ENCODE data around the gene ARL5C. TPM values are rescaled to one million over a fixed set of nuclear protein-coding genes. Genes with fewer than 3 reads are reported as not detected.
"Not testable (repeated sequence)": the region's sequence is repeated elsewhere in the genome, so short reads cannot be mapped to it uniquely, and the experiment has no call there.

ARL5C gene
- total RNA-seq, 2 experiments from 2014 or later, result 0.35 TPM; not detected in 1

DNA sequence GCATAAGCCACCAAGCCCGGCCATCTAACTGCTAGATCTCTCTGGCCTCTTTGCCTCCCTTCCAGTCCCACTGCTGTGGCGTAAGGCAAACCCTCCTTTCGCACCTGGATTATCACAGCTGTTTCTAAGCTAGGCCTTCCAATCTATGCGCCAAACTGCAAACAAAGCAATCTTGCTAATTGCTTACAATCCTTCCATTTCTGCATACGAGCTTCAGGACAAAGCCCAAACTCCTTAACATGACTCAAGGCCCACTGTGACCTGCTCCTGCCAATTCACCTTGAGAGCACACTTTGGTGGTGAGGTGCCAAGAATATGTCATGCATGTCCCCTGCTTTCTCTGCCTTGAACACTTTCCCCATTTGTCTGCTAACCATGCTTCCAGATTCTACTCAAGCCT is 6.0 kb upstream of the ARL5C start:
- no peak overlapping the region for H3K4me3 Mint-ChIP-seq
- peaks cover 3% of the 10 kb centered on the region for H3K36me3 Mint-ChIP-seq
- ATAC-seq (no peak), DNase-seq (no peak)
- CTCF ChIA-PET, result interaction anchor here (8.4 to 20.6 kb wide), 2 partner anchors 15 to 189 kb away, joined by 86 to 516 read pairs; partner anchors contain the start of genes ARL5C and PLXDC1
- peaks cover 3% of the 10 kb centered on the region for H3K9me3 Mint-ChIP-seq (ENCODE audit: low read depth)
- H3K27me3 Mint-ChIP-seq, result peaks cover 4% of the 10 kb centered on the region
- H3K27ac Mint-ChIP-seq, result no peak overlapping the region
- H3K4me1 Mint-ChIP-seq, result peaks cover 46% of the 10 kb centered on the region

GRCh38 chr17:39170558-39170957 is 4.6 kb upstream of the ARL5C start:
- DNase-seq (no peak), ATAC-seq (no peak)
- Mint-ChIP-seq H3K36me3 (peaks cover 1% of the 10 kb centered on the region), H3K27ac (no peak overlapping the region), H3K4me3 (no peak overlapping the region), H3K27me3 (peaks cover 17% of the 10 kb centered on the region), H3K4me1 (peaks cover 58% of the 10 kb centered on the region), H3K9me3 (ENCODE audit: low read depth) (peaks cover 3% of the 10 kb centered on the region)
- CTCF ChIA-PET, result interaction anchor here (1.1 to 20.6 kb wide), 8 partner anchors 13 to 263 kb away, joined by 3 to 516 read pairs (median 6); partner anchors contain the start of genes ARL5C, PLXDC1 and RPL19

DNA sequence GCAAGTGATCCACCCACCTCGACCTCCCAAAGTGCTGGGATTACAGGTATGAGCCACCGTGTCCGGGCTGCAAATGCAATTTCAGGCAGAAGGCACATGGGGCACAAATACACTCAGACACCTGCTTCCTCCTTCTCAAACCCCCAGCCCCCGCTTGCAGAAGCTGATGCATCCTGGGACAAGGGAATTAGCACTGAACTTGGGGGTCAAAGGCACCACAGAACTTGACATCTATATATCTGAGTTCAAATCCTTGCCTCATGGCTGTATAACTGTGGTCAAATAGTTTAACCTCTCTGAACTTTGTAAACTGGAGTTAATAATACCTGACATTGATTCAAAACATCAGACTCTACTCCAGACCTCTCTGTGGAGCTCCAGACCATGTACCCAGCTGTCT is 4.1 kb upstream of the ARL5C start:
- ATAC-seq (no peak), DNase-seq (no peak)
- no peak overlapping the region for H3K4me3 Mint-ChIP-seq
- CTCF ChIA-PET, result interaction anchor here (0.7 to 20.6 kb wide), 8 partner anchors 13 to 263 kb away, joined by 3 to 516 read pairs (median 6); partner anchors contain the start of genes ARL5C, PLXDC1 and RPL19
- H3K27ac Mint-ChIP-seq, result no peak overlapping the region
- H3K36me3 Mint-ChIP-seq, result peaks cover 1% of the 10 kb centered on the region
- peaks cover 3% of the 10 kb centered on the region for H3K9me3 Mint-ChIP-seq (ENCODE audit: low read depth)
- H3K27me3 Mint-ChIP-seq, result peaks cover 17% of the 10 kb centered on the region
- peaks cover 58% of the 10 kb centered on the region for H3K4me1 Mint-ChIP-seq

DNA sequence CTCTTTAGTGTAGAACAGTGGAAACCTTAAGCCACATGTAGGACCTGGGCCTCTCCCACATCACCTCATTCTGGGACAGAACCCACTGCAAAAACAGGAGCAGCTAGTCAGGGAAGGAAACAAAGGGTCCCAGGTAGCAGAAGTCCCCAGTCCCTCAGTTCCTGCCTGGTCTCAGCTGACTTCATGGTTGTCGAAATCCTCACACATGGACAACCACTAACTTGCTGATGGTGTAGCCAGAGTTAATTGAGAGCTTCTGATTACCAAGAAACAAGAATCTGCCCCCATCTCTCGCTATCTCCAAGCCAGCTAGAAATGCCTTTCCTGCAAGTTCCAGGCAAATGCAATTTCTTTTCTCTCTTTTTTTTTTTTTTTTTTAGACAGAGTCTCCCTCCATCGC is 3.6 kb upstream of the ARL5C start:
- H3K36me3 Mint-ChIP-seq, result peaks cover 1% of the 10 kb centered on the region
- ATAC-seq, result no peak
- no peak for DNase-seq
- H3K4me1 Mint-ChIP-seq, result peaks cover 64% of the 10 kb centered on the region
- no peak overlapping the region for H3K27ac Mint-ChIP-seq
- no peak overlapping the region for H3K4me3 Mint-ChIP-seq
- peaks cover 17% of the 10 kb centered on the region for H3K27me3 Mint-ChIP-seq
- H3K9me3 Mint-ChIP-seq (ENCODE audit: low read depth), result peaks cover 3% of the 10 kb centered on the region
- CTCF ChIA-PET, result interaction anchor here (0.7 to 20.6 kb wide), 8 partner anchors 12 to 434 kb away, joined by 3 to 516 read pairs (median 6); partner anchors contain the start of genes ARL5C and PLXDC1

GRCh38 chr17:39169101-39169500 is 3.1 kb upstream of the ARL5C start:
- ATAC-seq, result no peak
- DNase-seq, result no peak
- Mint-ChIP-seq H3K4me3 (no peak overlapping the region), H3K27ac (no peak overlapping the region), H3K27me3 (peaks cover 17% of the 10 kb centered on the region), H3K9me3 (ENCODE audit: low read depth) (peaks cover 3% of the 10 kb centered on the region), H3K36me3 (peaks cover 1% of the 10 kb centered on the region), H3K4me1 (peaks cover 66% of the 10 kb centered on the region)
- CTCF ChIA-PET, result interaction anchor here (0.9 to 23.8 kb wide), 7 partner anchors 2 to 434 kb away, joined by 3 to 516 read pairs (median 47); partner anchors contain the start of genes ARL5C and PLXDC1

- CTCF ChIA-PET, result interaction anchor here (1.4 to 23.8 kb wide), 7 partner anchors 2 to 198 kb away, joined by 3 to 516 read pairs (median 47); partner anchors contain the start of genes ARL5C and PLXDC1
- not testable (repeated sequence) for ATAC-seq; H3K36me3 Mint-ChIP-seq; H3K9me3 Mint-ChIP-seq (ENCODE audit: low read depth); DNase-seq; H3K4me3 Mint-ChIP-seq; H3K27ac Mint-ChIP-seq
- H3K4me1 Mint-ChIP-seq, result peaks cover 66% of the 10 kb centered on the region
- H3K27me3 Mint-ChIP-seq, result peaks cover 17% of the 10 kb centered on the region
Observed at GRCh38 chr17:39168503-39168902, 2.5 kb upstream of the ARL5C start.

DNA sequence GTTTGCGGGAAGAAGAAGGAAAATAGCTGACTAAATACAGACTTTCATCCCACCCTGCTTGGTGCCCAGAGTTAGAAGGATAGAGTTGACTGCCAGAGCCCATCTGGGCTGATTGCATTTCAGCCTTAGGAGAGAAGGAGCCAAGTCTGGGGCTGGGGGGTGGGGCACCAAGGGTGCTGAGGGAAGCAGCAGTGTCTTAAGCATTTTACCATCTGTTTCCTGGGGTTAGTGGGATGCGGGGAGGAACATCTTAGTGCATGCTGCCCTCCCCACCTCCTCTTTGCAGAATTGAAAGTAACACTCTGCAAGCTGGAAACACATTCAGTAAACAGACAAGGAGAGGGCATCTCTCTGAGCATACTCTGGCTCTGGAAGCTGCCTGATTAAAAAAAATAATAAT is 1.5 kb upstream of the ARL5C start:
- peaks cover 1% of the 10 kb centered on the region for H3K36me3 Mint-ChIP-seq
- H3K27ac Mint-ChIP-seq, result peak overlapping the region; percentile 16
- CTCF ChIA-PET, result interaction anchor here (1.0 to 23.8 kb wide), 10 partner anchors 3 to 296 kb away, joined by 3 to 516 read pairs (median 40); partner anchors contain the start of genes ARL5C, CACNB1, PLXDC1 and RPL19
- peak overlapping the region; percentile 5 for H3K4me3 Mint-ChIP-seq
- peaks cover 3% of the 10 kb centered on the region for H3K9me3 Mint-ChIP-seq (ENCODE audit: low read depth)
- peaks cover 17% of the 10 kb centered on the region for H3K27me3 Mint-ChIP-seq
- peaks cover 57% of the 10 kb centered on the region for H3K4me1 Mint-ChIP-seq
- DNase-seq (peak; percentile 57), ATAC-seq (peak; percentile 18)

DNA sequence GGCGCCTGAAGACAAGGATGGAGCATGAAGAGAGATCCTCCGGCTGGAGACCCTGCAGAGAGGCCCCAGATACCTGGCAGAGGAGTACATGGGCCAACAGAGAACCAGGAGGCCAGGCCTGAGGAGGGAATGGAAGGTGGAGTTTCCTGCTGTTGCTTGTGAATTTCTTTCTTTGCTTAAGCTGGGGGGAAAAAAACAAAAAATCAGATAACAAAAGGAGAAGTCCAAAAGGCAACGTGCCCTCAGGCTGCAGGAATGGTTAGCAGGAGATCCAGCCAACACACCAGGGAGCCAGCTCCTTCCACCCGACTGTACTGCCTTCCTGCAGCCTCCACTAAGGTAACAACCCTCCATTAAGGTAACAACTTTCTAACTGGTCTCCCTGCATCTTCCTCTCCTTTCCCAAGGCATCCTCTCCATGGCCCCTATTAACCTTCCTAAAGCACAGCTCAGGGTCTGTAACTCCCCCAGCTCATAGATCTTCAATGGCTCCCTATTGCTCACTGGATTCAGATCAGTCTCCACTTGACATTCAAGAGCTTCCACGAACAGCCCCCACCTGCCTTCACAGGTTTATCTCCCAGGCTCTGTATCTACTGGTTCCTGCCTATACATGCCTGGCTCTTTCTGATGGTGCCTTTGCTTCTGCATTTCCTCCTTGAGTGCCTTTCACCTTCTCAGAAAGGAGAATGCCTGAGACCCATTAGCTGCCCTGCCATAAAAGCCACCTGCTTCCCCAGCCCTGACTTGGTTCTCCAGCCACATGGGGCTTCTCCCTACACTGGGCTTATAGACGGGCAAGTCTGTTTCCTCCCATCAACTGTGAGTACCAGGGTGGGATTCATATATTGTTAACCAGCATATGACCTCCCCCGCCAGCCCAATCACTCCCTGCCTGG is 725 bp upstream of the ARL5C start:
- H3K27me3 Mint-ChIP-seq, result peaks cover 20% of the 10 kb centered on the region
- peak overlapping the region; percentile 36 for H3K4me3 Mint-ChIP-seq
- CTCF ChIA-PET, result interaction anchor here (1.0 to 23.8 kb wide), 10 partner anchors 4 to 295 kb away, joined by 3 to 516 read pairs (median 40); partner anchors contain the start of genes ARL5C, CACNB1, PLXDC1 and RPL19
- H3K36me3 Mint-ChIP-seq, result peaks cover 1% of the 10 kb centered on the region
- ATAC-seq, result no peak
- H3K4me1 Mint-ChIP-seq, result peaks cover 50% of the 10 kb centered on the region
- H3K9me3 Mint-ChIP-seq (ENCODE audit: low read depth), result peaks cover 3% of the 10 kb centered on the region
- peak overlapping the region; percentile 13 for H3K27ac Mint-ChIP-seq
- no peak for DNase-seq

DNA sequence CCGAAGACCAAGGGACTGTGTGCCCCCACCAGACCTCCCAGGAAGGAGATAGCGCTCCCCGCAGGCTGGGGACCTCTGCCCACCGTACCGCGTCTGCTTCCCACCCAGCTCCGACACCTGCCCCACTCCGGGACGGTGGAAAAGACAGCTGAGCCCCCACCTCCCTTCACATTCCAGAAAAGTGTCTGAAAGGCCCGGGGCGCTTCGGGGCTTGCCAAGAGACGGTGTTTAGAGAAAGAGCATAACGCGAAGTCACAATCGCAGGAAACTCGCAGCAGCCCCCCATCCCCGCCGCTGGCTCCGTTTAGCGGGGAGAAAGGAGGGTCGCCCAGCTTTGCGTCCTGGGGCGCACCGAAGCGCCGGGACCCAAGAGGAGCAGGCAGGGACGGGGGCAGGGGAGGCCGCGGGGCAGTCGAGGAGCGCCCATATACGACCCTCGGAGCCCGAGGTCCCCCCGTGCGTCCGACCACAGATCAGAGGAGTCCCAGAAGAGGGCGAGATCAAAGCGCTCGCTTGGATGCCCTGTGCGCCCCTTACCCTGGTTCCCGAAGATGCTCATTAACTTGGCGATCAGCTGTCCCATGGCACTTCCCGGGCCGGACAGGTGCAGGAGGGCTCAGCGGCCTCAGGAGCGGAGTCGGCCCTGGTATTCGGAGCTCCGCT is 652 bp downstream of the ARL5C start:
- ATAC-seq (peak; percentile 45), DNase-seq (no peak)
- H3K27me3 Mint-ChIP-seq, result peaks cover 20% of the 10 kb centered on the region
- H3K4me3 Mint-ChIP-seq, result peak overlapping the region; percentile 81
- CTCF ChIA-PET, result interaction anchor here (0.5 to 23.8 kb wide), 57 partner anchors 6 to 523 kb away, joined by 3 to 516 read pairs (median 4); partner anchors contain the start of genes ARL5C, CACNB1, LASP1 and LASP1NB
- peaks cover 47% of the 10 kb centered on the region for H3K4me1 Mint-ChIP-seq
- peaks cover 3% of the 10 kb centered on the region for H3K9me3 Mint-ChIP-seq (ENCODE audit: low read depth)
- peaks cover 1% of the 10 kb centered on the region for H3K36me3 Mint-ChIP-seq
- peak overlapping the region; percentile 76 for H3K27ac Mint-ChIP-seq

DNA sequence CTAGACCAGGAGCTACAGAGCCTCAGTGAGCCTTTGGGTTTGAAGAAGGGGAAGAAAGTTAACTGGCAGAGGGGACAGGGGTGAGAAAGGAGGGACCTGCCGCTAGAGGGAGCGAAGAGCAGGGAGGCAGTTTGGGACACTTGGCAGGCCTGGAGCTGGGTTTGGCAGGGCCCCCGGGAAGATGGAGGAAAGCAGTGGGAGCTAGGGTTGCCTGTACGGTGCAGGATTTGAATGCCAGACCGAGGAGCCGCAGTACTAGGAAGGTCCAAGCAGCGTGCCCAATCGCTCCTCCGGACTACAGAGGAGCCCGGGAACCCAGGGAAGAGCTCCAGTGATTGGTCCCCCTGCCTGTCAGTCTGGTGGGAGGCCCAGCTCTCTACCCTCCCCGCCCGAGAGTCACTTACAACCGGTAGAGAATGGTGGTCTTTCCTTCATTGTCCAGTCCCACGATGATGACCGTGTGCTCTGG is 1.3 kb downstream of the ARL5C start:
- peak overlapping the region; percentile 76 for H3K27ac Mint-ChIP-seq
- H3K27me3 Mint-ChIP-seq, result peaks cover 20% of the 10 kb centered on the region
- H3K9me3 Mint-ChIP-seq (ENCODE audit: low read depth), result peaks cover 3% of the 10 kb centered on the region
- peaks cover 42% of the 10 kb centered on the region for H3K4me1 Mint-ChIP-seq
- peaks cover 1% of the 10 kb centered on the region for H3K36me3 Mint-ChIP-seq
- CTCF ChIA-PET, result interaction anchor here (0.7 to 23.8 kb wide), 58 partner anchors 6 to 523 kb away, joined by 3 to 516 read pairs (median 4); partner anchors contain the start of genes ARL5C, CACNB1, LASP1 and LASP1NB
- DNase-seq (peak; percentile 90), ATAC-seq (peak; percentile 95)
- H3K4me3 Mint-ChIP-seq, result peak overlapping the region; percentile 81

DNA sequence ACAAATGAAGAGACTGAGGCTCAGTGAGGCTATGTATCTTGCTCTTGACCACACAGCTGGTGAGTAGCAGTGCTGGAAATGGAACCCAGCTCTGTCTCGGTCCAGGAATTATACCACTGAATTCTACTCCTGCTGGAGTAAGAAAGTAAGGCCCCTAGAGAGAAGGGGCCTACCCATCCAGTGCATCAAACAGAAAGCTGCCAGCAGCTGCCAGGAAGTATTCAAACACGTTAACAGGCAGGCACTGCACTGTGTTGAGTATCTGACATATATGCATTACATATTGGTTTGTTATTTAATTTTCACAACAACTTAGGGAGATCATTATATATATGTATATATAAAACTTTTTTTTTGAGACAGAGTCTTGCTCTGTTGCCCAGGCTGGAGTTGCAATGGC is 4.0 kb downstream of the ARL5C start:
- ATAC-seq (no peak), DNase-seq (no peak)
- H3K9me3 Mint-ChIP-seq (ENCODE audit: low read depth), result no peaks in the 10 kb centered on the region
- no peak overlapping the region for H3K27ac Mint-ChIP-seq
- no peaks in the 10 kb centered on the region for H3K36me3 Mint-ChIP-seq
- peaks cover 22% of the 10 kb centered on the region for H3K4me1 Mint-ChIP-seq
- CTCF ChIA-PET, result interaction anchor here (20.6 to 23.8 kb wide), 2 partner anchors 5 to 9 kb away, joined by 516 read pairs; partner anchors contain the start of genes ARL5C and PLXDC1
- no peak overlapping the region for H3K4me3 Mint-ChIP-seq
- peaks cover 16% of the 10 kb centered on the region for H3K27me3 Mint-ChIP-seq

GRCh38 chr17:39158623-39159022 is 7.3 kb downstream of the ARL5C start:
- no peak overlapping the region for H3K4me3 Mint-ChIP-seq
- peaks cover 3% of the 10 kb centered on the region for H3K27me3 Mint-ChIP-seq
- CTCF ChIA-PET, result interaction anchor here (0.9 to 23.8 kb wide), 2 partner anchors 12 to 176 kb away, joined by 4 to 516 read pairs; partner anchors contain the start of gene ARL5C
- H3K9me3 Mint-ChIP-seq (ENCODE audit: low read depth), result no peaks in the 10 kb centered on the region
- peaks cover 5% of the 10 kb centered on the region for H3K4me1 Mint-ChIP-seq
- DNase-seq (no peak), ATAC-seq (no peak)
- no peaks in the 10 kb centered on the region for H3K36me3 Mint-ChIP-seq
- H3K27ac Mint-ChIP-seq, result no peak overlapping the region

Measured in activated CD8-positive, alpha-beta memory T cell treated with anti-CD3 and anti-CD28 coated beads, Interleukin-2, amount 10 ng/mL, durations not matched to agents 7 days and 5 days (primary cell).